ENCODE results near the gene BRINP3. TPM values are rescaled to one million over a fixed set of nuclear protein-coding genes. Genes with fewer than 3 reads are reported as not detected.

BRINP3 gene
- total and polyA plus RNA-seq, 9 of the 15 experiments (the other 6 are each of a cell fraction or from before 2014, with no cell fraction given) = 0.09 to 0.75 (median 0.19) TPM; not detected in 1

DNA sequence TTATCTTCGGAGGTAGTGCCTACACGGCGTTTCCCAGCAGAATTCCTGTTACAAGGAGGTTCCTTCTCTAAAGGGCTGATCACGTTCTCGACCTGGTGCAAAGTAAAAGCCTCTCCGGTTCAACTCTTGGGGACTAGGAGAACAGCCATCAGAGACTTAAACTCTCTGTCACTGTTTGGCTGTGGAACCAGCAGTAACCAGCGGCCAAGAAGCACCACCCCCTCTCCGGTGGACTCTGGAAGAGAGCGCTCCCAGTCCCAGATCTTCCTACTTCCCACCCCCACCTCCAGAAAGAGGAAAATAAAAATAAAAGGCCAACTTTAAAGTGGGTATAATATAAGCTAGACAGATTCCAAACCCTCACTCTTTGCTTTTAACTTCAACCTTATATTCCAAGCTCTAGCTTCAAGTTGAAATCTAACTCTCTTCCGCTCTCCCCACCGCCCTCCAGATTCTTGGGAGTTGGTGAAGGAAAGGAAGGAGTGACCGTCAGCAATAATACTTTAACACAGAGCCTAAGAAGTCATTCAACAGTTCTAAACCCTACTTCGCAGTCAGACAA lies 2.9 kb downstream of the BRINP3 start (continued):
- TF ChIP-seq SAP30 (IDR thresholded peaks at IDR 0.05; ENCODE audit: borderline replicate concordance, insufficient read depth, low read depth, low read length, poor library complexity, severe bottlenecking) = no peak

DNA sequence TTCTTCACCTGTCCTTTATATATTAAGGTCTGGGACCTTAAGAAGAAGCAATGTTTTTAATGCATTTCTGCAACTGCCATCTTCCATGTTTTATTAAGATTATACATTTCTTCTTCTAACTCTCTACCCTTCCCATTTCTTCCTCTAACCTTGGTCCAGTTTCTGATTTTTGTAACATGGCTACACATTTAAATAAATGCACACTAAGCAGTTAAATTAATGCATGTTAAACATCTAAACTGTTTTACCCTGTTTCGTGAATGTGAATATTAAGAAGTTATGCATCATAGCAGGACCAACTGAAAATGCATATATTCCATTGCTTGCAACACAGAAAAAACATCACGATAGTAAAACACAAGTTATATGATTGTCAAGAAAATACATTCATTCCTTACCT lies 3.7 kb downstream of the BRINP3 start:
- no peak for DNase-seq (ENCODE audit: extremely low read depth in 1 of 4, low spot score in 3 of 4)
- 0% methylated on average over 2 of the region's 2 CpGs for WGBS (ENCODE audit: insufficient coverage, low coverage, missing lambda C conversion rate)
- Histone ChIP-seq H3K9me3 (replicated peaks; ENCODE audit: control insufficient read depth, insufficient read depth, low read depth, low read length) (no peaks in the 10 kb centered on the region), H3K79me2 (ENCODE audit: control insufficient read depth, insufficient read depth, low read length) (no peaks in the 10 kb centered on the region), H3K27me3 (ENCODE audit: control insufficient read depth in 2 of 2, insufficient read depth in 2 of 2, low read length in 2 of 2) (no peaks in the 10 kb centered on the region), H3K36me3 (ENCODE audit: control insufficient read depth, insufficient read depth, low read length) (no peaks in the 10 kb centered on the region), H3K4me3 (no peak overlapping the region), H3K9me1 (ENCODE audit: control insufficient read depth, insufficient read depth, low read length) (no peaks in the 10 kb centered on the region), H2AFZ (ENCODE audit: low read depth, low read length) (no peak overlapping the region), H3K27ac (ENCODE audit: extremely low read depth, low read depth, low read length) (no peak overlapping the region), H4K20me1 (replicated peaks; ENCODE audit: control insufficient read depth, insufficient read depth, low read length) (no peaks in the 10 kb centered on the region), H3K4me1 (replicated peaks in 1 of 2; ENCODE audit: control insufficient read depth in 2 of 2, insufficient read depth in 2 of 2, low read length in 2 of 2) (no peaks in the 10 kb centered on the region), H3K4me2 (ENCODE audit: insufficient read depth, low read length) (no peak overlapping the region), H3K9ac (ENCODE audit: insufficient read depth in 1 of 2, low read depth in 2 of 2, low read length in 2 of 2) (no peak overlapping the region)
- intact Hi-C loops (cut with micrococcal nuclease) = no loop called here
- FAIRE-seq = no peak
- ChIA-PET POLR2A (no interaction called here), CTCF (ENCODE audit: low intra/inter-chr PET ratio) (no interaction called here)
- no TSS peak for BruUV-seq (replicated peaks)
- in situ Hi-C loops (cut with MboI) = no loop called here
- no peak for ATAC-seq
- TF ChIP-seq NCOA4 (IDR thresholded peaks at IDR 0.05; ENCODE audit: partially characterized antibody) (no peak), C11orf30 (IDR thresholded peaks at IDR 0.05; ENCODE audit: low read depth) (peak; percentile 25; the same call in 1 of the 2 replicates), ZNF316 (IDR thresholded peaks at IDR 0.05) (peak; percentile 52; the same call in 1 of the 2 replicates), MAFG (tag; conservative IDR thresholded peaks at IDR 0.05) (peak; percentile 14; the same call in 1 of the 2 replicates), MAFK (IDR thresholded peaks at IDR 0.05; ENCODE audit: low read length) (peak; percentile 21; the same call in 1 of the 2 replicates), SRSF9 (IDR thresholded peaks at IDR 0.05; ENCODE audit: borderline replicate concordance, low read depth, low read length) (no peak)
